ENCODE results near the gene FBXO8. TPM values are rescaled to one million over a fixed set of nuclear protein-coding genes. Genes with fewer than 3 reads are reported as not detected.
"Not testable (repeated sequence)": the region's sequence is repeated elsewhere in the genome, so short reads cannot be mapped to it uniquely, and the experiment has no call there.

The FBXO8 gene
- total RNA-seq, 1 donor from 2014 or later, result 18.1 TPM

GRCh38 chr4:174278467-174278866, 5.0 kb downstream of the FBXO8 start:
- Mint-ChIP-seq H3K27ac (no peak overlapping the region), H3K36me3 (ENCODE audit: low read depth) (peaks cover 12% of the 10 kb centered on the region), H3K4me1 (ENCODE audit: low read depth) (peaks cover 53% of the 10 kb centered on the region), H3K9me3 (no peaks in the 10 kb centered on the region), H3K27me3 (ENCODE audit: insufficient read depth) (no peaks in the 10 kb centered on the region), H3K4me3 (no peak overlapping the region)
- DNase-seq (ENCODE audit: low spot score), result no peak
- intact Hi-C loops (cut with micrococcal nuclease), result no loop called here

- H3K4me1 Mint-ChIP-seq (ENCODE audit: low read depth), result peaks cover 45% of the 10 kb centered on the region
These were observed 6.0 kb downstream of the FBXO8 start for GRCh38 chr4:174277433-174277832.

GRCh38 chr4:174275101-174275500, 8.4 kb downstream of the FBXO8 start:
- H3K36me3 Mint-ChIP-seq (ENCODE audit: low read depth), result peaks cover 8% of the 10 kb centered on the region
- no peak overlapping the region for H3K27ac Mint-ChIP-seq
- intact Hi-C loops (cut with micrococcal nuclease), result no loop called here
- H3K9me3 Mint-ChIP-seq, result no peaks in the 10 kb centered on the region
- no peaks in the 10 kb centered on the region for H3K27me3 Mint-ChIP-seq (ENCODE audit: insufficient read depth)
- H3K4me3 Mint-ChIP-seq, result no peak overlapping the region
- peaks cover 22% of the 10 kb centered on the region for H3K4me1 Mint-ChIP-seq (ENCODE audit: low read depth)
- no peak for DNase-seq (ENCODE audit: low spot score)

More at GRCh38 chr4:174277433-174277832, 6.0 kb downstream of the FBXO8 start:
- Mint-ChIP-seq H3K27ac (no peak overlapping the region), H3K36me3 (ENCODE audit: low read depth) (peaks cover 8% of the 10 kb centered on the region), H3K9me3 (no peaks in the 10 kb centered on the region), H3K4me3 (no peak overlapping the region), H3K27me3 (ENCODE audit: insufficient read depth) (no peaks in the 10 kb centered on the region)
- DNase-seq (ENCODE audit: low spot score), result no peak
- intact Hi-C loops (cut with micrococcal nuclease), result no loop called here

DNA sequence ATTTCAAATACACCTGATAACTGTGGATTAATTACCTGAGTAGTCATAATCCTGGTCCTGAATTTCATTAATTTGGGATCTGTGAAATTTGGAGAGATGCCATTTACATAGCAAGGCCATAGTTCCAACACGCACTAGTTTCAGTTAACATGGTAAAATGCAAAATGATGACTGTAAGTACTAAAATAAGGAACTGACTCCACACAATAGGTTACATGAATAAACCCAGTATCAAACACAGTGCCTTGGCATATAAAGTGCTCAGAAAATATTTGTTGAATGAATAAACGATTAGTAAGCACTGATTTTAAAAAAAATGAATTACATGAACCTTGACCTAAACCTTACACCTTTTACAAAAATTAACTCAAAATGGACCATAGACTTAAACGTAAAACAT, 9.0 kb downstream of the FBXO8 start:
- Mint-ChIP-seq H3K4me1 (ENCODE audit: low read depth) (peaks cover 15% of the 10 kb centered on the region), H3K36me3 (ENCODE audit: low read depth) (peaks cover 4% of the 10 kb centered on the region), H3K27me3 (ENCODE audit: insufficient read depth) (no peaks in the 10 kb centered on the region), H3K9me3 (no peaks in the 10 kb centered on the region), H3K27ac (no peak overlapping the region), H3K4me3 (no peak overlapping the region)
- no peak for DNase-seq (ENCODE audit: low spot score)
- intact Hi-C loops (cut with micrococcal nuclease), result no loop called here

DNA sequence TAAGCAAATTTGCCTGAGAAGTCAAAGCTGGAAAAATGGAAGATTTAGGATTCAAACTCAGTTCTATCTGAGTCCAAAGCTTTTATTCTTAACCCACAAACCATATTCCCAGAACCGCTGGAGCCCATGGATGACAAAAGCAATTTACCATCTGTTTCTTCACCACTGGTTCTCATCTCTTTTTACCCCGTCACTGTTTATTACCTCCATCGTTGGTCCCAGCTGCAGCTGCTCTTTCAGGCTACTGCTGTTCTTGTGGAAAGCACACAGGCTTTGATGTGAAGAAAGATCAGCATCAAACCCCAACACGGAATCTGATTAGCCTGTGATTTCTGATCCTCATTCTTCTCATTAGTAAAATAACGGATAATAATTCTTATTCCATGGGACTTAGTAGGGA, 9.5 kb downstream of the FBXO8 start:
- Mint-ChIP-seq H3K36me3 (ENCODE audit: low read depth) (no peaks in the 10 kb centered on the region), H3K4me1 (ENCODE audit: low read depth) (peaks cover 10% of the 10 kb centered on the region), H3K27me3 (ENCODE audit: insufficient read depth) (no peaks in the 10 kb centered on the region), H3K27ac (no peak overlapping the region), H3K9me3 (no peaks in the 10 kb centered on the region), H3K4me3 (no peak overlapping the region)
- intact Hi-C loops (cut with micrococcal nuclease), result no loop called here
- no peak for DNase-seq (ENCODE audit: low spot score)

GRCh38 chr4:174266416-174266815, 17.1 kb downstream of the FBXO8 start:
- H3K27me3 Mint-ChIP-seq (ENCODE audit: insufficient read depth), result no peaks in the 10 kb centered on the region
- no peak overlapping the region for H3K27ac Mint-ChIP-seq
- no peak for DNase-seq (ENCODE audit: low spot score)
- no peaks in the 10 kb centered on the region for H3K9me3 Mint-ChIP-seq
- H3K4me3 Mint-ChIP-seq, result no peak overlapping the region
- H3K4me1 Mint-ChIP-seq (ENCODE audit: low read depth), result no peaks in the 10 kb centered on the region
- peaks cover 2% of the 10 kb centered on the region for H3K36me3 Mint-ChIP-seq (ENCODE audit: low read depth)
- intact Hi-C loops (cut with micrococcal nuclease), result no loop called here

DNA sequence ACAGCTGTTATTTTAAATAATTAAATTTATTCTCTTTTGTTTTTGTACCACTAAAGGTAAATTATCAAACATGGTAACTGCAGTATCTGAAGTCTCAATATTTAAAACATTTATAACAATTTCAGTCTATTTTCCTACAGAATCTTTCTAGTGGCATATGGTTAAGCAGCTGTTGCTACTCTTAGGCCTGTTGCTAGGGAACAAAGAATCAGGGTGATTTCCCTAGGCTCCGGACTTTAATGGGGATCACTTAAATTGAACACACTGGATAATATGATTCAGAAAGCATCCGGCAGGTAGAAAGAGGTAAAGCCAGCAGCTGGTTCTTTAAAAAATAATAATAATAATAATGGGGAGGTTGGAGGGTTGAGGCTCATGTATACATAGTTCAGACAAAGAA, 17.6 kb downstream of the FBXO8 start:
- intact Hi-C loops (cut with micrococcal nuclease), result no loop called here
- Mint-ChIP-seq H3K4me3 (no peak overlapping the region), H3K27ac (no peak overlapping the region)

DNA sequence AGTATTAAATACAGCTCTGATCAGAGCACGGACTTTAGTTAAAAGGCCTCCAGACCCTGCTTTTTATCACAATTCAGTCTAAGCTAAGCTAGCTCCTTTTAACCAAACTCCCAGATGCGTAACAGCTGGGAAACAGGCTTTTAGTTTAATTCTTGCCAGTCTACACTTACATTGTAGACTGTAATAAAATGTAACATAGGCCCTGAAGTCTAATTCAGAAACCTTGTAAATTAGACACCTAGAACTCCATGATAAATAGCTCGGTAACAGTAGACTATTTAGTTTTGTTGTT, 20.1 kb downstream of the FBXO8 start:
- no peak overlapping the region for H3K4me3 Mint-ChIP-seq
- intact Hi-C loops (cut with micrococcal nuclease), result no loop called here
- H3K27ac Mint-ChIP-seq, result no peak overlapping the region
- H3K4me1 Mint-ChIP-seq (ENCODE audit: low read depth), result no peaks in the 10 kb centered on the region
- H3K36me3 Mint-ChIP-seq (ENCODE audit: low read depth), result peaks cover 2% of the 10 kb centered on the region
- H3K27me3 Mint-ChIP-seq (ENCODE audit: insufficient read depth), result no peaks in the 10 kb centered on the region
- no peak for DNase-seq (ENCODE audit: low spot score)
- no peaks in the 10 kb centered on the region for H3K9me3 Mint-ChIP-seq

More for the DNA sequence above, 17.6 kb downstream of the FBXO8 start:
- no peaks in the 10 kb centered on the region for H3K27me3 Mint-ChIP-seq (ENCODE audit: insufficient read depth)
- H3K36me3 Mint-ChIP-seq (ENCODE audit: low read depth), result peaks cover 2% of the 10 kb centered on the region
- H3K9me3 Mint-ChIP-seq, result no peaks in the 10 kb centered on the region
- DNase-seq (ENCODE audit: low spot score), result no peak
- H3K4me1 Mint-ChIP-seq (ENCODE audit: low read depth), result no peaks in the 10 kb centered on the region

DNA sequence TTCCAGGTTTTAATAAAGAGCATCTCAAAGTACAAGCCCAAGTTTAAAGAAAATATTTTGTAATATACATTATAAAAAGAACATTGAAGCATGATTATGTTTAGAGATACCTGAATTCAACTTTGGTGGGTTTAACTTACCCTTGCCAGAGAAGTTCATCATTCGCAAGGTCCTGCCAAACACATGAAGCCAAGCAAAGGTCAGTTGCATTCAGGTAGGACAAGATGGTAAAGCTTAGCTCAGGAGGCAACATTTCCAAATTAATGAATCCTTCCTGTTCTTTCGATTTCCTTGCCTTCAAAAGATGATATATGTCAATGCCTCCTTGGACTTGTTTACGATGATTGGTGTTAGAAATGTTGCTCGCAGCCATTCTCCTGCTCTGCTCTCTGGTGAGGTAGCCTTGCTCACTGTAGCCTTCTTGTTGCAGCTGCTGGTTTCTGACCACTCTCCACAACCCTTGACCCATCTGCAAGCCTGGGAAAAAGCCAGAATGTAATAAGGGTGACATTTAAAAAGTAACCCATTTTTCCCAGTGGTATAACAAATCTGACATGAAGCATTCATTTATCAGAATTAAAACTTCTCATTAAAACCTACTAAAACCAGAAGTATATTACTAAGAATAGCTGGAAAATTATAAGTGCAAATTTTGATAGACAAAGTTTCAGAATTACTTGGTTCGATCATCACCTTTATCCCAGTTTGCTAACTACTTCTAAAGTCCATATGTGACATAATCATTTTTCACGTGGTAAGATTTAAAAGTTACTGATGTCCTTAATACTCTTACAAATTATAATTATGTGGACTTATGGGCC, 20.6 kb downstream of the FBXO8 start:
- Mint-ChIP-seq H3K36me3 (ENCODE audit: low read depth) (peaks cover 2% of the 10 kb centered on the region), H3K4me3 (no peak overlapping the region), H3K27me3 (ENCODE audit: insufficient read depth) (no peaks in the 10 kb centered on the region), H3K9me3 (no peaks in the 10 kb centered on the region), H3K27ac (no peak overlapping the region), H3K4me1 (ENCODE audit: low read depth) (no peaks in the 10 kb centered on the region)
- intact Hi-C loops (cut with micrococcal nuclease), result no loop called here
- DNase-seq (ENCODE audit: low spot score), result no peak

DNA sequence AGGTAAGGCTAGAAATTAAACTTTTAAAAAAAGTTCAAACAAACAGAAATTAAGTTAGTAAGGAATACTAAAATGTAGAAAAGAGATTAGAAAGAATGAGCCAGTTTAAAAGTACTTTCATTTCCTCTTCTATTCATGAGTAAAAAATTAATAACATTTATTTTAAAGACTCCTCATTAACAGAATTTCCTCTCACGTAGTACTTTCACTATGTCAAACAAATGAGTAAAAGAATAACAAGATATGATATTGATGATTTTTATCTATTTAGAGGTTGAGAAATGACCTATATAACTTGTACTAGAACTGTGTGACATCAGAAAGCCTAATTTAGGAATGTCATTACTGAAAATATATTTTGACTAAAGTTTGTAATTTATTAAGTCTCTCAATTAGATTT, 22.0 kb downstream of the FBXO8 start:
- DNase-seq (ENCODE audit: low spot score); H3K36me3 Mint-ChIP-seq (ENCODE audit: low read depth); intact Hi-C loops (cut with micrococcal nuclease); H3K27ac Mint-ChIP-seq; H3K4me3 Mint-ChIP-seq; H3K4me1 Mint-ChIP-seq (ENCODE audit: low read depth); H3K9me3 Mint-ChIP-seq; H3K27me3 Mint-ChIP-seq (ENCODE audit: insufficient read depth): not testable (repeated sequence)

GRCh38 chr4:174260099-174260498, 23.4 kb downstream of the FBXO8 start:
- DNase-seq (ENCODE audit: low spot score), result no peak
- intact Hi-C loops (cut with micrococcal nuclease), result no loop called here
- H3K4me1 Mint-ChIP-seq (ENCODE audit: low read depth), result no peaks in the 10 kb centered on the region
- peaks cover 2% of the 10 kb centered on the region for H3K36me3 Mint-ChIP-seq (ENCODE audit: low read depth)
- no peak overlapping the region for H3K27ac Mint-ChIP-seq
- no peaks in the 10 kb centered on the region for H3K27me3 Mint-ChIP-seq (ENCODE audit: insufficient read depth)
- no peak overlapping the region for H3K4me3 Mint-ChIP-seq
- H3K9me3 Mint-ChIP-seq, result no peaks in the 10 kb centered on the region

DNA sequence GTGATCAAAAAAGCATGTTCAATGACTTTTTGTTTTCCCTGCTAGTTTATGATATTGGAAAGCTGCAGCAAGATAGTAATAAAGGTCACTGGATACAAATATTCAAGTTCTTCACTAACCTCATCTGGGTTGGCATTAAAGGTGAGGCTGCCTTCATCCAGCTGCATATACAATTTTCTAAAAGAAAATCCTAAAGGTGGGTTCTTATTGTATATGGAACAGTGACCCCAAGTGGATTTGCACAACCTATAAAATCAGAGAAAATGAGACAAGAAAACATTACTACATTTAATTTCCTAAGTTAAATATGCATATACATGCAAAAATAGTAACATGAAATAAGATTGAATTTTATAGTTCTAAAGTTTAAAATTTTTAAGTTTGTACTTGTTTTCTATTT, 23.9 kb downstream of the FBXO8 start:
- Mint-ChIP-seq H3K4me1 (ENCODE audit: low read depth) (no peaks in the 10 kb centered on the region), H3K9me3 (no peaks in the 10 kb centered on the region), H3K27me3 (ENCODE audit: insufficient read depth) (no peaks in the 10 kb centered on the region), H3K4me3 (no peak overlapping the region), H3K36me3 (ENCODE audit: low read depth) (peaks cover 2% of the 10 kb centered on the region), H3K27ac (no peak overlapping the region)
- intact Hi-C loops (cut with micrococcal nuclease), result no loop called here
- no peak for DNase-seq (ENCODE audit: low spot score)

GRCh38 chr4:174256277-174256713, 27.2 kb downstream of the FBXO8 start:
- H3K4me3 Mint-ChIP-seq, result no peak overlapping the region
- no peaks in the 10 kb centered on the region for H3K9me3 Mint-ChIP-seq
- H3K4me1 Mint-ChIP-seq (ENCODE audit: low read depth), result no peaks in the 10 kb centered on the region
- H3K36me3 Mint-ChIP-seq (ENCODE audit: low read depth), result no peaks in the 10 kb centered on the region
- no peak for DNase-seq (ENCODE audit: low spot score)
- intact Hi-C loops (cut with micrococcal nuclease), result no loop called here
- no peak overlapping the region for H3K27ac Mint-ChIP-seq
- H3K27me3 Mint-ChIP-seq (ENCODE audit: insufficient read depth), result no peaks in the 10 kb centered on the region

DNA sequence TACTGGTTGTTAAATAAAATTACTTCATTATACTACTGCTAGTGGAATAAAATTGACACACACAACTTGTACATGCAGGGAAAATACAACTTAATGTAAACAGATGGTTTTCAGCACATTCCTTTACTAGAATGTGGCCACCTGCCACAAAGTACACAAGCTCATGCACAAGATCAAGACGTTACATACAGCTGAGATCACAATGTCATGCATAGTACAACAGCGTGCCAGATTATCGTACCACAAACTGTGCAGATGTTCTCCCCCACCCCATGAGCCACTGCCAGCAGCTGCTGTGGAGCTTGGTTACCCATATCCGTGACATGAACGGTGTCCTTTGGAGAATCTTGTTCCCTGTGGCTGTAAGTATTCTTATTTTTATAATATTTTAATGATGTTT, 27.7 kb downstream of the FBXO8 start:
- H3K4me1 Mint-ChIP-seq (ENCODE audit: low read depth), result no peaks in the 10 kb centered on the region
- intact Hi-C loops (cut with micrococcal nuclease), result no loop called here
- H3K9me3 Mint-ChIP-seq, result no peaks in the 10 kb centered on the region
- no peaks in the 10 kb centered on the region for H3K36me3 Mint-ChIP-seq (ENCODE audit: low read depth)
- no peak for DNase-seq (ENCODE audit: low spot score)
- no peak overlapping the region for H3K4me3 Mint-ChIP-seq
- H3K27me3 Mint-ChIP-seq (ENCODE audit: insufficient read depth), result no peaks in the 10 kb centered on the region
- no peak overlapping the region for H3K27ac Mint-ChIP-seq
